CD4-positive, alpha-beta T cell treated with Interleukin-17A for 1 hour (primary cell): Measurements from ENCODE around the gene MOV10.
"Not testable (repeated sequence)": the region's sequence is repeated elsewhere in the genome, so short reads cannot be mapped to it uniquely, and the experiment has no call there.

Source experiments
- DNase-seq: peaks from one replicate; pipeline ENCODE4 v3.0.0-alpha.2; 2020

The MOV10 gene

DNA sequence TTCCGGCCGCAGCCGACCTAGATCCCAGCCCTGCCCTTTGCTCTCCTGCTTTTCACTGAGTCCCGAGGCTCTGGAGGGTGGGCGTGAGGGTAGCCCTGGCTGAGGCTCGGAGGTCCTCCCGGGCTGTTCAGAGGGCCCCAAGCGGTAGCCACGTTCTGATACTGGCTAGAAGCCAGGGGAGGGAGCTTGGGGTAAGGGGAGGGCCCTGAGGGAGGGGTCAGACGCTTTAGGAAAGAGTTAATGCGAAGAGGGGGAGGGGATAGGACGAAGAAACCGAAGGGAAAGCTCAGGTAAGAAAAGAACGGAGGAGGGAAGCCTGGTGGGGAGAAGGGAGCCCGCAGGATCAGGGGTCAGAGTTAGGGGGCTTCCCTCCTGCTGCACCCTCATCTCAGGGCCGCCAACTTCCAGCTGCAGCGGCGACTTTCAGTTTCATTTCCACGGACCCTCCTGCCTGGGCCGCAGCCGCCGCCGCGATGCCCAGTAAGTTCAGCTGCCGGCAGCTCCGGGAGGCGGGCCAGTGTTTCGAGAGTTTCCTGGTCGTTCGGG, at the start of gene MOV10:
TSS of gene MOV10 (plus strand) at position 220 of the 546 bp plus-strand sequence. CDS start at position 474, 254 bp downstream.
- DNase-seq, result peak; percentile 70

GRCh38 chr1:112625696-112626095, 48.8 kb upstream of the MOV10 start:
- DNase-seq, result no peak

GRCh38 chr1:112626193-112626592, 48.3 kb upstream of the MOV10 start:
- DNase-seq, result no peak

GRCh38 chr1:112626887-112627286, 47.6 kb upstream of the MOV10 start:
- no peak for DNase-seq

- DNase-seq, result no peak
Measured at GRCh38 chr1:112628516-112628915, 45.9 kb upstream of the MOV10 start.

DNA sequence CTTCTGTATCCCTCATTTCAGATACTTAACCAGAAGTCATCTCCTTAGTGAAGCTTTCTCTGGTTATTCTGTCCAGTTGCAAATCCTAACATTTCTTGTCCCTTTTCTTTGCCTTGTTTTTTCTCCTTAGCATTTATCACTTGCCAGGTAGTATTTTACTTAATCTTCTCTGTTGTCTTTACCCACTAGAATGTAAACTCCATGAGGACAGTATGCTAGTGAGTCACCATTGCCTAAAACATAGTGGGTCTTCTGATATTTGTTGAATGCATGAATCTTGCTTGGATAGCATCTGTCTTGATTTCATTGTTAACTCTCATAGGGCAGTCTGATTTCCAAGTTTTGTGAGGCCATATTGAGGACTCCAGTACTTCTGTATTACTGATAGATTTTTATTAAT, 45.2 kb upstream of the MOV10 start:
- no peak for DNase-seq

DNA sequence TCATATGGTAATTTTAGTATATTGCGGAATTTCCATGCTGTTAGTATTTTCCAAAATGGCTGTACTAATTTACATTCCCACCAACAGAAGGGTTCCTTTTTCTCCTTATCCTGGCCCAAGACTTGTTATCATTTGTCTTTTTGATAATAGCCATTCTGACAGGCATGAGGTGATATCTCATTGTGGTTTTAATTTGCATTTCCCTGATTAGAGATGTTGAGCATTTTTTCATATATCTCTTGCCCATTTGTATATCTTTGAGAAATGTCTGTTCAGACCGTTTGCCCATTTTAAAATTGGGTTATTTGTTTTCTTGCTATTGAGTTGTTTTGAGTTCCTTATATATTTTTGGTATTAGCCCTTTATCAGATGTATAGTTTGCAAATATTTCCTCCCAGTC, 40.8 kb upstream of the MOV10 start:
- no peak for DNase-seq

DNA sequence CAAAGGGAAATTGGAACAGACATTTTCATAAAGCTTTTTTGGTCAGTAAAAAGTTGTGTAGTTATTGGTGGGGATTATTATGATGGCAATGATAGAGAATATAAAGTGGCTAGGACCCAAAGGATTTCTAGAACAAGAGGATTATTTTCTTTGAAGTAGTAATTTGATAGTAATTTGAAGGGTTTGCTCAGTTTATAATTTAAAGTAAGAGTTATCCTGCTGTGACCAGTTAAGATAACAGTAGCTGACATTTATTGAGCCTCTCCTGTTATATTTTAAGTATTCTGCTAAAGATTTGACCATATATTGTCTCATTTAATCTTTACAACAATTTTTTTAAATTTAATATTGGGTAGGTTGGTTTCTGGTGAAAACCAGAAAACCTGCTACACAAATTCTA, 40.1 kb upstream of the MOV10 start:
- DNase-seq, result no peak

- DNase-seq, result no peak
Measured at GRCh38 chr1:112636056-112636455, 38.4 kb upstream of the MOV10 start.

DNA sequence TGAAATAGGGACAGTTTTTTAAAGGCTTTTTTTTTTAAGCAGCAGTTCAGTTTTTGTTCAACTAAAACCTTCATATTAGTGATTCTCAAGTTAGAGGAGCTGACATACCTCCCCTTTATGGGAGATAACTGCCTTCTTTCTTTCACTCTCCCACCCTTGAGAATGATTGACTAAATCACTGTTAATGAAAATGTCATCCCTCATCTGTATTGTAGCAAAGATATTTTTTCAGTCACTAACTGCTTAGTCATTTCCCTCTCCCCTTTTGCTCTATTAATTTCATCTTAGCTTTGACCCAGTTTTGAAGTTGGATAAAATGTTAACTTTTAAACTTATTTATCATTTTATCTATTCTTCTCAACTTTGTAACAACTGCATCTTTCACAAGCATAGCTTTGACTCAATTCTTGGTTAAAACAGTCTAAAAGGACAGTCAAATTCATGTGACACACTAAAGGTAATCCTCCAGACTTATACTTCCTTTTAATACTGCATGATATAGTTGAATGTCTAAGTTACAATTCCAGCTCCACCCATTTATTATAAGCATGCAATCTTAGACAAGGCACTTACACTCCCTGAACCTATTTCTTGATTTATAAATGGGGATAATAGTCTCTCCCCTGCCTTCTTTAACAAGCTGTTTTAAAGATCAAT, 37.7 kb upstream of the MOV10 start:
- DNase-seq, result no peak

GRCh38 chr1:112637254-112638109, 37.0 kb upstream of the MOV10 start:
- no peak for DNase-seq

DNA sequence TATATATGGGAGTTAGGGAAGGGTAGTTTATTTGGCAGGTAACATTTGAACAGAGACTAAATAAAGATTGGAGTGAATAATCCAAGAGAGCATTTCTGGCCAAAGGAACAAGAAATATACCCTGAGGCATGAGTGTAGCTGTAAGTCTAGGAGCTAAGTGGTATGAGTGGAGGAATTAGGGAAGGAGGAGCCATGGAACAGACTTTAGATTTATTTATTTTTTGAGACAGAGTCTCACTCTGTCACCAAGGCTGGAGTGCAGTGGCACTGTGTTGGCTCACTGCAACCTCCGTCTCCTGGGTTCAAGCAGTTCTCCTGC, 36.4 kb upstream of the MOV10 start:
- DNase-seq, result no peak

- not testable (repeated sequence) for DNase-seq
Measured at GRCh38 chr1:112640437-112640836, 34.0 kb upstream of the MOV10 start.

- DNase-seq, result no peak
Measured at GRCh38 chr1:112643080-112643479, 31.4 kb upstream of the MOV10 start.

DNA sequence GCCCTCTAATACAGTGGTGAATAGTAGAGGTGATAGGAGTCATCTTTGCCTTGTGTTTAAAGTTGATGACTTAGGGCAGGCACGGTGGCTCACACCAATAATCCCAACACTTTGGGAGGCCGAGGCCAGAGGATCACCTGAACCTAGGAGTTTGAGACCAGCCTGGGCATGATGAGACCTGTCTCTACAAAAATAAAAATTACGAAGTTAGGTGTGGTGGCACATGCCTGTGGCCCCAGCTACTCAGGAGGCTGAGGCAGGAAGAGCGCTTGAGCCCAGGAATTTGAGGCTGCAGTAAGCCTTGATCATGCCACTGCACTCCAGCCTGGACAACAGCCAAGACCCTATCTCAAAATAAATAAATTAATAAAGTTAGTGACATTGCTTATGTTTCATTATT, 28.2 kb upstream of the MOV10 start:
- no peak for DNase-seq

- no peak for DNase-seq
Measured at GRCh38 chr1:112651205-112651604, 23.3 kb upstream of the MOV10 start.

GRCh38 chr1:112665857-112666256, 8.6 kb upstream of the MOV10 start:
- DNase-seq, result no peak

- no peak for DNase-seq
Measured at GRCh38 chr1:112666946-112667345, 7.5 kb upstream of the MOV10 start.

- no peak for DNase-seq
Measured at GRCh38 chr1:112672009-112672408, 2.5 kb upstream of the MOV10 start.

GRCh38 chr1:112672842-112673241, 1.6 kb upstream of the MOV10 start:
- DNase-seq, result no peak

- peak; percentile 49 for DNase-seq
Measured at GRCh38 chr1:112673592-112674439, 643 bp upstream of the MOV10 start.

DNA sequence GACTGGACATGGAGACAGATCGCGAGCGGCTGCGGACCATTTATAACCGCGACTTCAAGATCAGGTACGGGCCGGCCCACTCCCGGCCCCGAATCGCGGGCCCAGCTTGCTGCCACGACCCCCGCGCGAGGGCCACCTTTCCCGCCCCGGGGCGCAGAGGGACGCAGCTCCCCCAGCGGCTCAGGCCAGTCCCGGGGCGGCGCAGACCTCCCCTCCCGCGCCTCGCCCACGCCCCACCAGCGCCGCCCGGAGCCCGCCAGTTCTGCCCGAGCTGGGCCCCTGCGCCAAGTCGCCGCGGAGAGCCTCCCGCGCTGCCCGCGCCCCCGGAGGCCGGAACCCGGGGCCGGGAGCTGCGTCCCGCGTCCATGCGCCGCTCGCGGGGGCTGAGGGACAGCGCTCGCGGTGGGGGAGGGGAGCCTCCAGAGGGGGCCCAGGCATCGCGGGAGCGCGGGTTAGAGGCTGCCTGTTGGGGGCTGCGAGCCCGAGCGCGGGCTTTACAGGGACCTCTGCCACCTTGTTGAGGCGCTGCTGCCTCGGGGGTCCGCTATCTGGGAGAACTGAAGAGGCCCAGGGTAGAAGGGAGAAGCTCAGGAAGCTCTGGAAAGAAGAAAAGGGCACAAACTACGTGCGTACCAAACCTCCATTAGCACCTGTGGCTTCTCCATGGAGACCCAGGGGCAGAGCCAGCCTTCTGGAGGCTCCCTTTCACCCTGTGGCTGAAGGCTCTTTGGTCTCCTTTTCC, 698 bp downstream of the MOV10 start:
- peak; percentile 24 for DNase-seq
